GM19438 (cell line): ENCODE data around the gene COQ5.

ENCODE experiments used
- ATAC-seq: cut with Tn5 transposase; IDR thresholded peaks from one replicate; pipeline ENCODE4 v1.9.1; 2021; ENCODE audit warnings: low read depth; ENCODE audit not compliant: unreplicated experiment

COQ5 gene, protein sequence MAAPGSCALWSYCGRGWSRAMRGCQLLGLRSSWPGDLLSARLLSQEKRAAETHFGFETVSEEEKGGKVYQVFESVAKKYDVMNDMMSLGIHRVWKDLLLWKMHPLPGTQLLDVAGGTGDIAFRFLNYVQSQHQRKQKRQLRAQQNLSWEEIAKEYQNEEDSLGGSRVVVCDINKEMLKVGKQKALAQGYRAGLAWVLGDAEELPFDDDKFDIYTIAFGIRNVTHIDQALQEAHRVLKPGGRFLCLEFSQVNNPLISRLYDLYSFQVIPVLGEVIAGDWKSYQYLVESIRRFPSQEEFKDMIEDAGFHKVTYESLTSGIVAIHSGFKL

DNA sequence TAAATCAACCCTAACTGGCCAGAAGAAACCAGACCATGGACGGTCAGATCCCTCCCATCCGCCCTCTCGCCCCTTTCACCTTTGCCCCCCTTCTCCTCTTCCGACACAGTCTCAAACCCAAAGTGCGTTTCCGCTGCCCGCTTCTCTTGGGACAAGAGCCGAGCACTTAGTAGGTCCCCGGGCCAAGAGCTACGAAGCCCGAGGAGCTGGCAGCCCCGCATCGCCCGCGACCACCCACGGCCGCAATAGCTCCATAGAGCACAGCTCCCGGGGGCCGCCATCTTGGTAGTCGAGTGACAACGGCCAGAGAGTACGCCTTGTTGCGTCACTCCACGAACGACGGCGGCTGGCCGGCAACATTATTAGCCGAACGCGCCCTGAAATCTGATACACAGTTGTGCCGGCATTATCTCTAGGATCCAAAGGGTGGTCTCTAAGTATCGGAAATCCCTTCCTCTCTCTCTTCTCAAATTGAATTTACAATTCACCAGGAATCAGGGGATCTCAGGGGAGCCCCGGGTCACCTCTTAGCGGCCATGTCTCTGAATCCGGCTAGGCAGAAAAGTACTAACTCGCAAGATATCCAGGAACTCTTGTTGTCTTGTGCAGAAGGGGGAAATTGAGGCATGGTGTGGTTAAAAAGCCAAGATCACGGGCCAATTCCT, at the start of gene COQ5:
Gene COQ5 (minus strand): TSS at position 298 of the 665 bp plus-strand sequence. CDS start 17 bp downstream, at position 281.
- peak; percentile 73 for ATAC-seq

GRCh38 chr12:120574106-120574505, 45.1 kb upstream of the COQ5 start:
- ATAC-seq = no peak

DNA sequence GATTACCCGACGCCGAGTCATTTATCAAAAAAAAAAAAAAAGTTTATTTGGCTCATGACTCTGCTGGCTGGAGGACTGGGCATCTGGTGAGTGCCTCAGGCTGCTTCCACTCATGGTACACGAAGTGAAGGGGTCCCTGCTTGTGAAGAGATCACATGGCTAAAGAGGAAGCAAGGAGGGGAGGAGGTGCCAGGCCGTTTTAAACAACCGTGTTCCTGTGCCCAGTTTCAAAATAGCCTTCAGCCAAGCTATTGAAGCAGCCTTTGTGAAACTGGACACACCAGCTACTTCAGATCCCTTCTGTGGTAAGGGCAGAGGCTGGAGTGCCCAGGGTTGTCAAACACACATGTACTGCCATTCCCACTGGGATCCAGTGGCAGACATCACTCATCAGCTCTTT, 44.6 kb upstream of the COQ5 start:
- no peak for ATAC-seq

DNA sequence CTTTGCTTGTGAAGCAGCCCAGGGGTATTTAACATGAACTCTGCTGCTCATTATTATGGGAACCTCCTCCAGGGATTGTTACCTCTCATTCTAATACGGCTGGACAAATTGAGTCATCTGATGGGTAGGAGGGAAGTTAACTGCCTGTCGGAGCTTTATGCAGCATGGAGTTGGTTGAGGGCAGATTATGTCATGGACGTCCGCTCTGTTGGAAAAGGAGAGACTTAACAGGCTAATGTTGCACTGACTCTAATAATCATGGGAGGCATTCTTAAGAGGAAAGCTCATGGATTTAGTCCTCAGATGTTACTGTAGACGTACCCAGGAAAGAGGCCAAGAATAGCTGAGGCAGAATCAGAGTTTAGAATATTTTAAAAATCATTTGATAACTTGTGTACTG, 42.3 kb upstream of the COQ5 start:
- ATAC-seq = no peak

DNA sequence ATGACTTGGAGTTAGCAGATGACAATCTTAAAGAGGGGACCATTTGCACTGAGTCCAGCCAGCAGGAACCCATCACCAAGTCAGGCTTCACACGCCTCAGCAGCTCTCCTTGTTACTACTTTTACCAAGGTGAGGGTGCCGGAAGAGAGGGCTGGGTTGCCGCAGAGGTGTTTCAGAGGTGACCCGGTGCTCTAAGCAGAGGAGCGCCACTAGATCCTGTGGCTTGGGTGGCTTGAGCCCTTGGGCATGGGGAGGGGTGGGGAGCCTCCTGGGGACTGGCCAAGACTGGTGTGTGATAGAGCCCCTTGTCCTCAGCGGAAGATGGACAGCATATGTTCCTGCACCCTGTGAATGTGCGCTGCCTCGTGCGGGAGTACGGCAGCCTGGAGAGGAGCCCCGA, 34.5 kb upstream of the COQ5 start:
- ATAC-seq = no peak

GRCh38 chr12:120562906-120563305, 33.9 kb upstream of the COQ5 start:
- ATAC-seq = no peak

- ATAC-seq = no peak
Observed at GRCh38 chr12:120557589-120557988, 28.6 kb upstream of the COQ5 start.

DNA sequence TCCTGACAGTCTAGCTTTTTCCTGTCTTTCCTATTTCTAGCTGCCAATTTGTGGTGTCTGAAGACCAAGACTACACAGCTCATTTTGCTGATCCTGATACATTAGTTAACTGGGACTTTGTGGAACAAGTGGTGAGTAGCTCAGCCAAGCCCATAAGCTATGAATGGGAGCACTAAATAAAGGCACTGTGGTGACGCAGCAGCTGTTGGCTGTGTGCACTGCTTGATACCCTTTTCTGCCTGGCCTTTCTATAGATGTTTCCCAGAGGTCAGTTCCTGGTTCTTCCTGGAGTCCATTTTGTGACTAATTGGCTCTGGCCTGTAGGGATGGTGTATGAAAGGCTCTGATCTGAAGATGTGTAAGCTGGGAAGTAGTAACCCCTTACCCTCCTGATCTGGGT, 25.7 kb upstream of the COQ5 start:
- no peak for ATAC-seq

DNA sequence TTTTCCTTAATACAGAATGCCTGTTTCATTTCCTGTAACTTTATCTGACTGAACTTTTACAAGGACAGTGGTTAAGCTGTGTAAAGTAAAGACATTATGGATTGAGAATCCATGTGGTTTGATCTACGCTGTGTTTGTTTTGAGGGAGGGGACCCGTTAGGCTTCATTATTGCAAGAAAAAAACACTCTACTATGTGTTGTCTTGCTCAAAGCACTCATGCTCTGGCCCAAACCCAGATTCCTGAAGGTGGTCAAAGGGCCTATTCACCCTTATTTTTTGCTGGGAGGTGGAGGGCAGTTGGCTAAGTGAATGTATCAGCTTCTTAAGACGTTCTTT, 17.1 kb upstream of the COQ5 start:
- ATAC-seq = no peak

- no peak for ATAC-seq
Observed at GRCh38 chr12:120544691-120545090, 15.7 kb upstream of the COQ5 start.

DNA sequence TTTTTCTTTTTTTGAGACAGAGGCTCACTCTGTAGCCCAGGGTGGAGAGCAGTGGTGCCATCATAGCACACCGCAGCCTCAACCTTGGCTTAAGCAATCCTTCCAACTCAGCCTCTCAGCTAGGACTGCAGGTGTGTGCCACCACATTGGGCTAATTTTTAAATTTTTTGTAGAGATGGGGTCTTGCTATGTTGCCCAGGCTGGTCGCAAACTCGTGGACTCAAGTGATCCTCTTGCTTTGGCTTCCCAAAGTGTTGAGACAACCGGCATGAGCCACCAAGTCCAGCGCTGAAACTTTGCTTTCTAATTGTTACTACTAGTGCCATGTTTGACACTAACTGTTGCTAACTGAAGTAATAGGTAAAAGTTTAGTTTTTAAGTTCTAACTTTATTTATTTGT, 13.2 kb upstream of the COQ5 start:
- ATAC-seq = no peak

DNA sequence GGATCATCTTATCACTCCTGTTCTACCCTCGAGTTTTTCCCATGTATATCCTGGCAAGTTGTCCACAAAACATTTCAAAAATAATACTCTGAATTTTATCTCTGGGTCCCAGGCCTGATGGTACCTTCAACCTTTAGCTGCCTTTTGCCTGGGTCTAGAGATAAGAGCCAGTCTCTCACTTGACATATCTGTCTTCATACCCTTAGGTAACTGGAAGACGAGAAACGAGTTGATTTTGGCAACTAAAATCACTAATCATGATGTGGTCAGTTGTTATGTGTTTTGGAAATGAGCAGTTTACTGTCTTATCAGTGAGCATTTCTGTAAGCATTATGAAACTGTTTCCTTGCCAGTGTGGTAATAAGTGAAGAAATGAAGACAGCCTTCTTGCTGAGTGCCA, 11.5 kb upstream of the COQ5 start:
- no peak for ATAC-seq

DNA sequence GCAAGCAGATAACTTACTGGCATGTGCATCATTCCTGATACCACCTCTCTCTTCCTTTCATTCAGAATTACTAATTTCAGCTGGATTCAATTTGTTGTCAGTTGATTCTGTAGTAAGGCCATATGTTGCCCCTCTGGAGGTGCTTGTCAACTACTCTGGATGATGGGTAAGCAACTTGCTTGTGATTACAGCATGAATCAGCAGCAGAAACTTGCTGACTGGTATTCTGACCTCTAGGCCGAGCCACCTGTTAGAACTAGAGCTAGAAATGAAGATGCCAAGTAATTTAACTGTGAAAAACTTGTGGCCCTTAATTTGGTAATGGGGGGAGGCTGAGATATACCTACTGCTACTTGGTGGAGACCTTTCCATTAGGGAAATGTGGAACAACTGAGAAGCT, 10.3 kb upstream of the COQ5 start:
- no peak for ATAC-seq

DNA sequence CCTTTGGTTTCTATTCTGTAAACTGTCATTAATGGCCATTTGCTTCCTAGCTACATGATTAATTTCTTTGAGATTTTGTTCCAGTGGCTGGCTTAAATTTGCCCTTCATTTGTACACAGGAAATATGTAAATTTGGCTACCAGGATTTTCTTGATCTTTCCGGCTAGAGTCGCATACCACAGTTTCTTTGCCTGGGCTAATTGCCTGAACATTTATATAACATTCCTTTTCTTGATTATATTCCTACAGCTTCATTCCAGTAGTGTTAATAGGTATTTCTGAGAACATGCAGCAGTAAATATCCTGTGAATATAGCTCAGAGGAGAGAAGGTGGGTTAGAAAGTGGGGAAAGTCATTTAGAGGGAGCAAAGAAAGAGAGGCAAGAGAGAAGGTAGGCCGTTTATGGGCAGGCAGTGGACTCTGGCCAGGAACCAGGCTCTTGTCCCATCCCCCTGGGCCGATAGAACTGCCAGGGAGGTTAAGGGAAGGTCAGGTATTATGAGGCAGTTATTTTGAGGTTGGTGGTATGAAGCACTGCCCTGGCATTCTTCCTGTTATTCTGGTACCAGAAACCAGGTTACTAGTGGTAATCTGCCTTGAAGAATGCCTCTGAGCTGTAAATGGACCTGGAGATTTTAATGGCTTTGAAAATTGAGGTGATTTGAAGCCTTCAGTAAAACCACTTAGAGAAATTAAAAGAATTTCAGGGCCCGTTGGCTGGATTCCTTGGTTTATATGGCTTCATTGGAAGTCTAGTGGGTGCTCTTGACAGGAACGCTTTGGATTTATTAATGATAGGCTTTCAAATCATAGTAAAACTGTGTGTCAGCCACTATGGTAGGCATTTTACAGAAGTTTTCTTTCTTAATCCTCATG, 9.6 kb upstream of the COQ5 start:
- ATAC-seq = no peak

GRCh38 chr12:120537856-120538220, 8.9 kb upstream of the COQ5 start:
- no peak for ATAC-seq

- no peak for ATAC-seq
Observed at GRCh38 chr12:120536064-120536791, 7.3 kb upstream of the COQ5 start.

GRCh38 chr12:120534703-120535655, 6.0 kb upstream of the COQ5 start:
- peak; percentile 35 for ATAC-seq

DNA sequence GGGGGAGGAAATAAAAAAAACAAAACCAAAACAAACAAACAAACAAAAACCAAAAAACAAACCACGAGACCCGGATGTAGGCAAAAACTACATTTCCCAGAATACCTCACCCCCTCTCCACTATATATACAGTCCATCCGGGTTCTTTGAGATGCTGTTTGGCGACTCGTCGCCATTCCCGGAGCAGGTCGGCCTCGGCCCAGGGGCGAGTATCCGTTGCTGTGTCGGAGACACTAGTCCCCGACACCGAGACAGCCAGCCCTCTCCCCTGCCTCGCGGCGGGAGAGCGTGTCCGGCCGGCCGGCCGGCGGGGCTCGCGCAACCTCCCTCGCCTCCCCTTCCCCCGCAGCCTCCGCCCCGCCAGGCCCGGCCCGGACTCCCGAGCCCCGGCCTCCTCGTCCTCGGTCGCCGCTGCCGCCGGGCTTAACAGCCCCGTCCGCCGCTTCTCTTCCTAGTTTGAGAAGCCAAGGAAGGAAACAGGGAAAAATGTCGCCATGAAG, 5.3 kb upstream of the COQ5 start, which contains the start of gene RNF10:
Gene RNF10 (plus strand): TSS at position 154 of the 500 bp plus-strand sequence. CDS start 456 bp downstream, outside the sequence.
- ATAC-seq = peak; percentile 51

DNA sequence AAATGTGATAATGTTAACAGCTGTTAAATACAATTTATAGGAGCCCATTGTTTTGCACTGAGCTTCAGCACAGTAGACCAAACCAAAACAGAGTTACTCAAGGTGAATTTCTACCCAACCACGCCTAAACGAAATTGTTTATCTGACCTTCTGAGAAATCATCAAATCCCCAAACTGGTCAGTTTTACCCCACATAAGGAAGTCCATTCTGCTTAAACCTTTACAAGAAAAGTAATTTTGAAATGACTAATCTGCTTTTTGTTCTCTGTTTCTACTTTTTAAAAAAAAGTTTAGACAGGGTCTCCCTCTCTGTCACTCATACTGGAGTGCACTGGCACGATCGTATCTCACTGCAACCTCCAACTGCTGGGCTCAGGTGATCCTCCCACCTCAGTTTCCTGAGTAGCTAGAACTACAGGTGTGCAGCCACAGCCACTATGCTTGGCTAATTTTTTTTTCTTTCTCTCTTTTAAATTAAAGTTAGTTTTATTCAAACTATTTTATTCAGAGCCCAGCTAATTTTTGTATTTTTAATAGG, 3.8 kb upstream of the COQ5 start:
- no peak for ATAC-seq
